T-helper 1 cell treated with Interleukin-12 subunit alpha and Interleukin-12 subunit beta and Interleukin-4 antibody, amounts not matched to agents 30 ng/mL and 1 ng/mL, for 36 hours (primary cell): ENCODE results near the gene SIGLEC15. TPM values are rescaled to one million over a fixed set of nuclear protein-coding genes. Genes with fewer than 3 reads are reported as not detected.

Experiments used
- intact Hi-C: fragments of 100-400 bp; cut with micrococcal nuclease; formaldehyde crosslinking; loops from one replicate; pipeline ENCODE4 v1.15.1; 2024
- total RNA-seq: library from RNA; stranded (reverse); gene quantifications from 2 replicates; pipeline ENCODE4 v1.2.3, GENCODE V29; 2022

SIGLEC15 gene
- total RNA-seq, 1 donor from 2014 or later: not detected

DNA sequence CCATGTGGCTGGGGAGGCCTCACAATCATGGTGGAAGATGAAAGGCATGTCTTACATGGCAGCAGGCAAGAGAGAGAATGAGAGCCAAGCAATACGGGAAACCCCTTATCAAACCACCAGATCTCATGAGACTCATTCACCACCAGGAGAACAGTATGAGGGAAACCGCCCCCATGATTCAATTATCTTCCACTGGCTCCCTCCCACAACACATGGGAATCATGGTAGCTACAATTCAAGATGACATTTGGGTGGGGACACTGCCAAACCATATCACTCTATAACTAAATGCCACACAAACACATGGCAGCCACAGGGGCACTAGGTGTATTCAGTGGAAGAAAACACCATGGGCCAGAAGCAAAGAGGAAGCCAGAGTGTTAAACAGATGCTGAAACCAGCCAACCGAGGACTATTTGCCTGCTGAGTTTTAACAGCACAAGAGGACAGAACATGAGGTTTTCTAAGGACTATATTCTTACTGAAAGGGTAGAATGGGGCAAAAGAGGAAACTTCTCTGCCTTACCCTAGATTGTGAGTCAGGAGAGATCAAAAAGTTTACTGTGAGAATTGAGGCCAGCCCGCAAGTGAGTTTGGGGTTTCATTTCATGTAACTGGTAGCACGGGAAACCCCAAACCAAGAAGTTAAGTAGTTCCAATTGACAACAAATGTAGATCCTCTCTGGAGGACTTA lies 49.2 kb downstream of the SIGLEC15 start:
- intact Hi-C loops: loop anchor here (1.0 to 10.0 kb wide), 5 partner anchors 92 to 1520 kb away; partner anchors contain the start of gene EPG5

DNA sequence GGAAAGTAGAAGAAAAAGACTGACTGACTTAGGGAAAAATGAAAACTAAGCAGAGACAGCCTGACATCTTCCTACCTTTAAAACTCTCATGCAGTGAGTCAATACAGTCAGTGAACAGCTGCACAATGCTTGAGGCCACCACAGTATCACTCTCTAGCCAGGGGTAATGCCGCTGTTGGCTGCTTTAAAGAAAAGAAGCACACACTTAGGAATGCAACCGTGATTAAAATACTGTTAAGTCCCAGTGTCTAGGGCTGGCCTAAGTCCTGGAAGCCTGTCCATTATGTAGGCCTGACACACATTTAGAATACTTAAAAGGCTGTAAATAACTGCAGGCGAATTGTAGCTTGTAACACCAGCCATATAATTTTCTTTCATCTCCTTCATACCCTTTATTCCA lies 50.7 kb downstream of the SIGLEC15 start:
- intact Hi-C loops: loop anchor here (10.0 kb wide), 1 partner anchor 1521 kb away; no protein-coding TSS in a partner anchor

DNA sequence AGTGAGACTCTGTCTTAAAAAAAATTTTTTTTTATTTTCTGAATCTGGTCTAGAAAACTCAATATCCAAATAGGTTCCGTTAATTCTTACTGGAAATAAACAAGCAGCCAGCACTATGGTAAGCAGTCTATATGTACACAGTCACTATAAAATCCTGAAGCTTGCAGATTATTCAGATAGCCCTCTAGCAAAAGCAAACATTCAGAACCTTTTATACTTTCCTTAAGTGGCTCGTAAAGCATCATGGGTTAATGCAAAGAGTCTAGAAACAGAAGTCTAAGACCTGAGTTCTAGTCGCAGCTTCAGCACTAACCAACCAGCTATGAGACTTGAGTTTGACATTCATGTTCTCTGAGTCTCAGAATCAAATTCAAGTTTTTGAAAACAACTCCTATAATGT lies 51.9 kb downstream of the SIGLEC15 start:
- intact Hi-C loops: loop anchor here (10.0 kb wide), 1 partner anchor 1523 kb away; no protein-coding TSS in a partner anchor

DNA sequence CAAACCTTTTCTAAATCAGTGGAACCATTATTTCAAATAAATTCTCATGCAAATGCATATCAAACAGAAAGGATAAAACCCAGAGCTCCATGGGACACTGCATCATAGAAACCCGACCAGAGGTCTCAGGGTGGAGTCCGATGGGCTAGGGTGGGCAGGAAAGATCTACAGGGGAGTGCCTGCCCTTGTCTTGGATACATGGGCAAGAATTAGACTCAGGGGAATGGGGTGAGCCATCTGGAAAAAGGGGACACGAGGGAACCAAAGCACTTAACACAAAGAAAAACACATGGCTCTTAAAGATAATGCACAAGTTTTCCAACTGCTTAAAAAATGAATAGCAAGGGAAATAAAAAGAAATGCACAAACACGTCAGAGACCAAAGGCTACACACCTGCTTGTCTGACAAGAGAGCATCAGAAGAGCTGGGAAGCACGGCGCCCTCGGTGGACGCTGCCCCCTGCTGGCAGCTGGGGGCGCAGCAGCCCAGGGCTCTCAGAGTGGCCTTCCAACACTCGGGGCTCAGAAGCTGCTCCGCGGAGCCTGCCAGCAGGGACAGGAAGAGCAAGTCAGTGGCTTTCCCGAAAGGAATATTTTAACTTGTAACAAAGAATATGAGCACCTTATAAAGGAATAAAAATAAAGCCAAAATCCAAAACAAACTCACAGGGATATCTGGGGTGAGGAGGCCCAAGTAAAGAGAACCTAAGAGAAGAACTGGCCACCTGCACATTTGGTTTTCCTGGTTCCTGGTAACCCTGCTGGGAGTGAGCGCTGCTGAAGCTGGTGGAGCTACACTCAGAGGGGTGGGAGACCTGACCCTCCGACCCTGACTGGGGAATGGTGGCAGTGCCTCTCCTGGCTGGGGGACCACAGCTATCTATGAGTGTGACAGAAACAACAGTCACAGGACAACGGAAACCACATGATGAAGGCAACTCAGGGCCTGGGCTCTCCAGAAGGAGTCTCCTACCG lies 54.5 kb downstream of the SIGLEC15 start:
- intact Hi-C loops: loop anchor here (1.0 to 10.0 kb wide), 8 partner anchors 94 to 1525 kb away; partner anchors contain the start of gene PSTPIP2

DNA sequence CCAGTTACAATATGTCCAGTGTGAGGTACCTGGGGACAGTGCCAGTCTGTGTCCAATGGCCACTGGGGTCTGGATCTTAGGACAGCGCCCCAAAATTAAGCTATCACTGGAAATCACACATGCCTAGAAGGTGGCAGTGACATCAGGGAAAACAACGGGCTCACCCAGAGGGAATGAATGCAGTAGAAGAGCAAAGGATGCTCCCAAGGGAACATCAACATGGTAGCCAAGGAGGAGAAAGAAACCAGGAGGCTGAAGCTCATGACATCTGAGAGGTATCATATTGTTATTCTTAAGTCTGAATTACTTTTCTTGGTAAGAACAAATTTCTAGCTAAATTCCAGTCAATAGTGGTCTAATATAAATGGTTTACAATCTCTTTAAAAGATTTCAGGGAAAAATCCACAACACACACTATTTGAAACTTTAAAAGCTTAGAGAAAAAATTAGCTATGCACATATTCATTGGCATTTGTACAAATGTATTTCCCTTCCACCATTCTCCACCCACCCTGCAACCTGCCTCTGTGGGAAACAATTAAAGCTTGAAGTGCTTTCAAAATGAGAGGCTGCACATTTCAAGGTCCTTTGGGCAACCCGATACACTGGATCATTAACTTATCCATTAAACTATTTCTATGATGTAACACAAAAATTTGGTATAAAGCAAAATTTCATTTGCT lies 55.5 kb downstream of the SIGLEC15 start:
- intact Hi-C loops: loop anchor here (1.0 to 2.0 kb wide), 7 partner anchors 93 to 260 kb away; partner anchors contain the start of gene PSTPIP2

DNA sequence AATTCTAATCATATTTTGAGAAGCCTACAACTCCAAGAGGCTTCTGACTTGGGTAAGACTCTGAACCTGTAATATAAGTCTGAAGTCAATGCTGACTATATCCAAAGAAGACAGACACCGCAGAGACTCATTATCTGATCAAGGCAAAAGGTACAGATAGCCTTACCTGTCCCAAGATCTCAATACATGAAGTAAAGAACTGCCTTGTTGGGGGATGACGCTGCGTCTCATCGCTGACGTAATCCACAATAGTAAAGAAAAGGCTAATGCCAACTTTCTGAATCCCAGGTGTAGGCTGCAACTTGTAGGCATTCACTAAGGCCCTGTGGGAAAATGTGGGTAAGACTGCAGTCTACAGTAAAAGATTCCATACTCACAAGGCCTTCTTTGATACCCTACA lies 62.1 kb downstream of the SIGLEC15 start:
- intact Hi-C loops: no loop called here

DNA sequence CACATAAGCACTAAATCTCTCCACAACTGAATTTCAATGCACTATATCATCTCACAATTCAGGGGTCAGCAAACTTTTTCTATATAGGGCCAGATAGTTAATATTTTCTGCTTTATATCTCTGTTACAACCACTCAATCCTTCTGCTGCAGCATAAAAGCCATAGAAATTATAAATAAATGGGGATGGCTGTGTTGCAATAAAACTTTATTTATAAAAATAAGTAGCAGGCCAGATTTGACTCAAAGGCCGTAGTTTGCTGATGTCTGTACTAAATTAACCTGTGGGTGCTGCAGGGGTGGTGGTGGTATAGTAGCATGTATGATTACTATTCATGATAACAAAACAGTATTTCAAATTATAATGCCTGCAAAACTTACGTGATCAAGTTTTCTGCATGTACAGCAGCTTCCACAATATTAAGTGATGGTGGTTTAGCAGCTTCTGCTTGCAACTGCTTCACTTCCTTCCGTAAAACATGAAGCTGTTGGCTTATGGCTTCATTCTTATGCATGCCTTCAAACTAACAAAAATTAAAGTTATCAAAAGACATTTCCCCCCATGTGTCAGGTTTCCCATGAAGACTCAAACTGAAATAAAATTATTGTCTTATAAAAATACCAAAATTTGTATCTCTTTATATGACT lies 64.1 kb downstream of the SIGLEC15 start:
- intact Hi-C loops: no loop called here

DNA sequence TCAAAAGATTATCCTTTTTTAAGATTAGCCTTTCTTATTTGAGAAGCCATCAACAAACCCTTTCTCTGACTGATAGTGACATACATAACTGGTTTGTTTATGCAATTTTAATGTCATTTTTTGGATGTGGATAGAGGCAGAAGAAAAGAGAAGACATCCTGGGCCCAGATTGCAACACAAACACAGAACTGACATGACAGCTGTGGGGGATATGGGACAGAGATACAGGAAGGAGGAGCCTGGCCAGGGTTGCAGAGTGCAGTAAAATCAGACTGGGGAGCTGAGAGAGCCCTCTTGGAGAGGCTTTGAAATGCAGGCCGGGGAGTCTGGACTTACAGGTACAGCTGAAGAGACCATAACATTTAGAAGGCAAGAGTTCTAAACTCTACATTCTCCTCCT lies 65.1 kb downstream of the SIGLEC15 start:
- intact Hi-C loops: no loop called here

DNA sequence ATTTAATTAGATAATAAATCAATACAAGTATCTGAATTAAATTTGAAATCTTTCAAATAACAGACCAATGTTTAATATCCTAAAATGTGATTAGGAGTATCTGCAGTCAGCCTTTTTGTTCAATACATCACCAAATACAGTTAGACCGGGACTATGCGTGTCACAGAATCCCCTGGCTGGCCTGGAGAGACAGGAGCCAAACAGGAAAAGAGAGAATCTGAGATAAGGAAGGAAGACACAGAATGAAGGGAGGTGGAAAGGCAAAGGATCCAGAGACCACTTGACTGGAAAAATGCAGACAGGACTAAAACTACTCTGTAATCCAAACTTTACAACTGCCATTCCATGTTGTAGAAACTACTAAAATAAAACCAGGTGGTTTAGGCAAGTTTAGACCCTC lies 66.3 kb downstream of the SIGLEC15 start:
- intact Hi-C loops: no loop called here

Other genes starting within 250 kb of the SIGLEC15 start
- gene SLC14A2, start 210.2 kb upstream of the SIGLEC15 start, total RNA-seq: 0.05 TPM in 1 of 2 replicates, not detected in the other
- 0.44 and 0.59 TPM in 2 replicates for gene SLC14A1, start 101.5 kb upstream of the SIGLEC15 start, total RNA-seq
- gene EPG5, start 141.7 kb downstream of the SIGLEC15 start, total RNA-seq: 23.9 and 26.5 TPM in 2 replicates
- gene PSTPIP2, start 246.6 kb downstream of the SIGLEC15 start, total RNA-seq: 13.8 and 14.2 TPM in 2 replicates